Duodenal mucosa (tissue), 2 donors: ENCODE data around the gene NPHS1.
A peak's percentile ranks its signal among the peaks of the same experiment; 100 is the strongest.

Experiments used
- H3K27ac ChIP-seq: one replicate; pipeline ENCODE4 v1.7.0; 2013; ENCODE audit warnings: low read depth, low read length
- H3K27me3 ChIP-seq, 2 donors: one replicate each; pipeline ENCODE4 v1.7.0; 2013; ENCODE audit warnings: low read length in 2 of 2, control low read depth in 1 of 2; ENCODE audit not compliant: insufficient read depth in 2 of 2, control insufficient read depth in 1 of 2
- H3K36me3 ChIP-seq, 2 donors: one replicate each; pipeline ENCODE4 v1.7.0; 2013; ENCODE audit warnings: low read length in 2 of 2, control low read depth in 1 of 2; ENCODE audit not compliant: insufficient read depth in 2 of 2, control insufficient read depth in 1 of 2
- H3K4me1 ChIP-seq, 2 donors: one replicate each; pipeline ENCODE4 v1.7.0; 2013; ENCODE audit warnings: low read length in 2 of 2, control low read depth in 1 of 2; ENCODE audit not compliant: insufficient read depth in 2 of 2, control insufficient read depth in 1 of 2
- H3K4me3 ChIP-seq, 2 donors: one replicate each; pipeline ENCODE4 v1.7.0; 2013; ENCODE audit warnings: low read length in 2 of 2, low read depth in 1 of 2
- H3K9ac ChIP-seq, 2 donors: one replicate each; pipeline ENCODE4 v1.7.0; 2013; ENCODE audit warnings: low read length in 2 of 2, low read depth in 1 of 2
- H3K9me3 ChIP-seq, 2 donors: one replicate each; pipeline ENCODE4 v1.7.0; 2013; ENCODE audit warnings: low read length in 2 of 2, control low read depth in 1 of 2; ENCODE audit not compliant: control insufficient read depth in 1 of 2

NPHS1 gene

GRCh38 chr19:35848919-35849505 is 3.3 kb downstream of the NPHS1 start:
- peaks cover 12 to 14% of the 10 kb centered on the region in 2 donors for H3K4me1 ChIP-seq
- H3K9me3 ChIP-seq, result no peaks in the 10 kb centered on the region
- no peak overlapping the region for H3K9ac ChIP-seq
- H3K36me3 ChIP-seq, result no peaks in the 10 kb centered on the region
- H3K4me3 ChIP-seq, result no peak overlapping the region
- peaks cover 29 to 31% of the 10 kb centered on the region in 2 donors for H3K27me3 ChIP-seq
- H3K27ac ChIP-seq, result no peak overlapping the region

- no peaks in the 10 kb centered on the region for H3K36me3 ChIP-seq
- H3K27ac ChIP-seq, result no peak overlapping the region
- peaks cover 34 to 36% of the 10 kb centered on the region in 2 donors for H3K27me3 ChIP-seq
- peaks cover 14% of the 10 kb centered on the region in 2 donors for H3K4me1 ChIP-seq
- H3K9ac ChIP-seq, result no peak overlapping the region
- no peak overlapping the region for H3K4me3 ChIP-seq
- H3K9me3 ChIP-seq, result no peaks in the 10 kb centered on the region
Observed at GRCh38 chr19:35848486-35848885, 3.8 kb downstream of the NPHS1 start.

- H3K36me3 ChIP-seq, result no peaks in the 10 kb centered on the region
- H3K4me3 ChIP-seq, result no peak overlapping the region
- no peak overlapping the region for H3K9ac ChIP-seq
- H3K9me3 ChIP-seq, result no peaks in the 10 kb centered on the region
- peaks cover 14% of the 10 kb centered on the region in 2 donors for H3K4me1 ChIP-seq
- H3K27me3 ChIP-seq, result peaks cover 35 to 41% of the 10 kb centered on the region in 2 donors
- H3K27ac ChIP-seq, result no peak overlapping the region
Observed at GRCh38 chr19:35847911-35848310, 4.4 kb downstream of the NPHS1 start.

- H3K4me1 ChIP-seq, result peaks cover 14% of the 10 kb centered on the region in 2 donors
- H3K27me3 ChIP-seq, result peaks cover 32 to 41% of the 10 kb centered on the region in 2 donors
- H3K27ac ChIP-seq, result no peak overlapping the region
- H3K4me3 ChIP-seq, result peak overlapping the region in 1 of 2 donors; percentile 54
- no peaks in the 10 kb centered on the region for H3K9me3 ChIP-seq
- H3K36me3 ChIP-seq, result no peaks in the 10 kb centered on the region
- no peak overlapping the region for H3K9ac ChIP-seq
Observed at GRCh38 chr19:35846038-35846668, 6.2 kb downstream of the NPHS1 start.

GRCh38 chr19:35845215-35846037 is 6.9 kb downstream of the NPHS1 start:
- peaks cover 32 to 38% of the 10 kb centered on the region in 2 donors for H3K27me3 ChIP-seq
- H3K4me3 ChIP-seq, result peak overlapping the region; percentile 54 to 61

GRCh38 chr19:35844482-35845214 is 7.7 kb downstream of the NPHS1 start:
- Histone ChIP-seq H3K9me3 (no peaks in the 10 kb centered on the region), H3K36me3 (no peaks in the 10 kb centered on the region), H3K9ac (no peak overlapping the region), H3K4me3 (peak overlapping the region in 1 of 2 donors; percentile 54), H3K4me1 (peaks cover 14% of the 10 kb centered on the region in 2 donors), H3K27me3 (peaks cover 32 to 38% of the 10 kb centered on the region in 2 donors), H3K27ac (no peak overlapping the region)

More at GRCh38 chr19:35845215-35846037, 6.9 kb downstream of the NPHS1 start:
- no peaks in the 10 kb centered on the region for H3K36me3 ChIP-seq
- H3K27ac ChIP-seq, result no peak overlapping the region
- no peak overlapping the region for H3K9ac ChIP-seq
- H3K4me1 ChIP-seq, result peaks cover 14% of the 10 kb centered on the region in 2 donors
- H3K9me3 ChIP-seq, result no peaks in the 10 kb centered on the region

- Histone ChIP-seq H3K9ac (no peak overlapping the region), H3K27ac (no peak overlapping the region), H3K27me3 (peaks cover 27 to 34% of the 10 kb centered on the region in 2 donors), H3K36me3 (no peaks in the 10 kb centered on the region), H3K4me1 (peaks cover 14% of the 10 kb centered on the region in 2 donors), H3K9me3 (peaks cover 0 to 4% of the 10 kb centered on the region in 2 donors), H3K4me3 (no peak overlapping the region)
Observed at GRCh38 chr19:35843676-35844481, 8.4 kb downstream of the NPHS1 start.

- H3K4me3 ChIP-seq, result no peak overlapping the region
- peaks cover 0 to 4% of the 10 kb centered on the region in 2 donors for H3K9me3 ChIP-seq
- H3K27me3 ChIP-seq, result peaks cover 25 to 28% of the 10 kb centered on the region in 2 donors
- H3K36me3 ChIP-seq, result no peaks in the 10 kb centered on the region
- peaks cover 14% of the 10 kb centered on the region in 2 donors for H3K4me1 ChIP-seq
- H3K9ac ChIP-seq, result no peak overlapping the region
- H3K27ac ChIP-seq, result no peak overlapping the region
Observed at GRCh38 chr19:35842666-35843272, 9.5 kb downstream of the NPHS1 start.
